SKM-1 treated with dmso at 0.1 percent for 144 hours (cell line): ENCODE data around the gene BNIP5.

Source experiments
- DNase-seq: peaks from one replicate; lab custom pipeline; 2025; ENCODE audit not compliant: unreplicated experiment; lab: John Stamatoyannopoulos, UW

BNIP5 gene

DNA sequence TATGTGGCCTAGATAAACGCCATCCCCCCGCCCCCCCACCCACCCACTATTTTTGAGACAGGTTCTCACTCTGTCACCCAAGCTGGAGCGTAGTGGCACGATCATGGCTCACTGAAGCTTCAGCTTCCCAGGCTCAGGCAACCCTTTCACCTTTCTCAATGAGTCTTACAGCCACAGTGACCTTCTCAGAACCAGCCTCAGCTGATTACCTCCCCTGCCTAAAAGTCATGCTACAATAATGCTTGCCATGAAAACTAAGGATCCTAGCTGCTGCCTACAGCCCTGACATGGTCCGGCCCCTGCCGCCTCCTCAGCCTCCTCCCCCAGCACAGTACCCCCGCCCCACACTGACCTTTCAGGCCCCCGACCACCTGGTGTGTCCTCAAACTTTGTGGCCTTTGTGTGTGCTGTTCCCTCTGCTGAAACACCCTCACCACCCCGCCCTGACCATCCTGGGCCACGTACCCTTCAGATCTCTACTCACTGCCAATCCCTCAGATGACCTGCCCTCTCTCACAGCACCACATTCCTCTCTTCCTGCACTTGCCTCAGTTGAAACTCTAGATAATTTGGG, 35.5 kb downstream of the BNIP5 start:
- no peak for DNase-seq

DNA sequence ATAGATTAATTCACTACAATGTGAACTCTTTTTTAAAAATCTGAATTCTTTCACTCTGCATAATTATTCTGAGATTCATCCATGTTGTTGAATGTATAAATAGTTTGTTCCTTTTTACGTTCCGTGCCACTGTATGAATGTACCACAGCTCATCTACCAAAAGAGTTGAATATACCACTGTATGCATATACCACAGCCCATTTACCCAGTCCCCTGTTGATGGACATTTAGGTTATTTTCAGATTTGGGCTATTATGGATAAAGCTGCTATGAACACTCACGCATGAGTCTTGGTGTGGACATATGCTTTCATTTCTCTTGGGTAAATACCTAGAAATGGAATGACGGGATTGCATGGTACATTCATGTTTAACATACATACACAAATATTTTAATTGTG, 38.7 kb downstream of the BNIP5 start:
- DNase-seq, result no peak

DNA sequence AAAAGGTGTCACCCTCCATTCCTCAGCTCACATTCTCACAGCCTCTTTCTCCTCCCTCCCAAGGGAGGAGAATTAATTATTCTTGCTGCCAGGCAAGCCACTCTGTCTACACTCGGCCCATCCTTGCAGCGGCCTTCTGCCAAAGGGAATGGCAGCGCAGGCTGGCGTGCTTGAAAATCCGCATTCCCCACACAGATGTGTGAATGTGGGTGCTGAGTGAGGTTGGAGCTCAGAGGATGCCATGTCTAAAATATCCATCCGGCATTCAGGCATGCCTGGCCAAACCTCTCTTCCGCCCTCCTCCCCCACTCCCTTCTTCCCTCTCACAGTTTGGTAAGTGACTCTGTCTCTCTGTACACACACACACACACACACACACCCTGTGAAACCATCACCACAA, 39.2 kb downstream of the BNIP5 start:
- no peak for DNase-seq

DNA sequence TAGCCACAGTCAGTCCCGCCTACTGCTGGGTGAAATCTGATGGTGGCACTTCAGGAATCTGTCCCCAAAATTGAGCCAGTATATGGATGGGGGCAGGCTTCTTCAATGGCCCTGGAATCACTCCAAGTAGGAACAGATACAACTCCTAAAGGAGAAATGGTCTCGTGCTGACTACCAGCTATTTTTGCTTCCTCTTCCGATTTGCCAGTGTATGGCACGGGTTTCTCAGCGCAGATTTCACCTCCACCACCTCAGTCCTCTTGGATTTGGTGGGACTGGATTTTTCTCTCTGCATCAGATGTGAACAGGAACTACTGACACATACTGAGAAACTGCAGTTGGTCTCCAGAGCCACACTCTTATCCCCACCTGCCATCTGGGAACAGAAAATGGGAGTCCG, 39.6 kb downstream of the BNIP5 start:
- no peak for DNase-seq

DNA sequence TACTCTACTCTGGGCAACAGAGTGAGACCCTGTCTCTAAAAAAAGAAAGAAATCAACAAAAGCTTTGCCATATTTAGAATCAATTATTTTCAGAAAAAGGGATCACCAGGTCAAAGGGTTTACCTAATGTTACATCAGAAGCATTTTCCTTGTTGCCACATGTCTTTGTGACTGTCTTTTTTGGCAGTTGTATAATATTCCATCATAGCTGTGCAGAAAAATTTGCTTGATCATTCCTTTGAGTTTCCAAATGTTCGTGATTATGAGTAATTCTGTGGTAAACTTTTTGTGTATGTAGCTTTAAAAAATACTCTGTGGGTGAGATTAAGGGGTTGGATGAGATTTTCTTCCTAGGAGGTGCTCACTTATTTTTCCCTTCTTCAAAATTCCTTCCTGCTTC, 40.4 kb downstream of the BNIP5 start:
- DNase-seq, result no peak

DNA sequence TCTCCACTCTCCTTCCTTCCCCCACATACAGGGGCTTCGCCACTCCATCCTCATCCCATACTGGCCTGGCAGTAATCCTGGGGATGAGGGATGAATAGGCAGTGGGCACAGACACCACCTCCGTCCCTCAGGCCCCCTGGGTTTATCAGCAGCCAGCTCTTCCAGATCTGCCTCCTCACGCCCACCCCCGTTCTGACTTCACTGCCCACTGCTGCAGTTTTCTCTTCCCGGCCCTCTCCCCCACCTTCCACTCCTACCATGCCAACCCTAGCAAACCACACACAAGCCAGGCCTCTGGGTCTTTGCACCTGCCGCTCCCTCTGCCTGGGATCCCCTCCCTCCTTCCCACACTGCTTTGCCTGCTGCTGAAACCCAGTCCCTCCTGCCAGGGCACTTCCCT, 44.5 kb downstream of the BNIP5 start:
- DNase-seq, result no peak

DNA sequence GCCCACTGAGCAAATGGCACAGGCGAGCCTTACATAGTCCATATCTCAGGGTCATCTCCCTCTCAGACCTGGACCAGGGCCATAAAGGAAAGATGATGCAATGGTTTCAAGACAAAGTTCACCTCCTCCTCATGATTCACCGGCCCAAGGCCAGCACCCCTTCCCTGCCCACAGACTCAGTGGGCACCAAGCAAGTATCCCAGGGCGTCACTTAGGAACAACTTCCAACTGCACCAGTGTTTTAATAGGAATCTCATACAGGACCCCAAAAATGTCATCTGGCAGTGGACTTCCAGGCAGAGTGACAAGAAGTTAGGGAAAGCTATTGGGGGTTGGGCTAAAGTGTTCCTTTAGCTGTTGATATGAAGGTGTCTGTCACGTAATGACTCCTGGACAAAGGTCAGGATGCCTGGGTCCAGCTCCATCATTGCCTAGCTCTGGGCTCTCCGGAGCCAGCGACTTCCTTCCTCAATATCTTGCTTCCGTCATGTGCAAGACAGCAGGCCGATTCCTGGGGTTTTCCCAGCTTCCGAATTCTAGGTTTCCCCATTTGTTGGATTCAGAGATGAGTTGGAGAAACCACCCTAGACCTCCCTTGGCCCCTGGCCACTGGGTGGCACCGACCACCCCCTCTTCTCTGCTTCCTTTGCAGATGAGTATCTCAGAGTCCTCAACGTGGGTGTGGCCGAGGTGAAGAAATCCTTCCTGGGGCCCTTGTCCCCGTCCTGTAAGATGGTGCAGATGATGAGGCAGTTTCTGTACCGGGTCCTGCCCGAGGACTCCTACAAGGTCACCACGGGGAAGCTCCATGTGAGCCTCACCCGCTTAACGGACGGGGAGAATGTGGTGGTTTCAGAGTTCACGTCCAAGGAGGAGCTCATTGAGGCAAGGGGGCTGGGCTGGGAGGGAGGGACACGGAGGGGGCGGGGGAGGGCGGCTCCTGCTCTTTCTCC, 45.7 kb downstream of the BNIP5 start:
- DNase-seq, result peak; percentile 65

DNA sequence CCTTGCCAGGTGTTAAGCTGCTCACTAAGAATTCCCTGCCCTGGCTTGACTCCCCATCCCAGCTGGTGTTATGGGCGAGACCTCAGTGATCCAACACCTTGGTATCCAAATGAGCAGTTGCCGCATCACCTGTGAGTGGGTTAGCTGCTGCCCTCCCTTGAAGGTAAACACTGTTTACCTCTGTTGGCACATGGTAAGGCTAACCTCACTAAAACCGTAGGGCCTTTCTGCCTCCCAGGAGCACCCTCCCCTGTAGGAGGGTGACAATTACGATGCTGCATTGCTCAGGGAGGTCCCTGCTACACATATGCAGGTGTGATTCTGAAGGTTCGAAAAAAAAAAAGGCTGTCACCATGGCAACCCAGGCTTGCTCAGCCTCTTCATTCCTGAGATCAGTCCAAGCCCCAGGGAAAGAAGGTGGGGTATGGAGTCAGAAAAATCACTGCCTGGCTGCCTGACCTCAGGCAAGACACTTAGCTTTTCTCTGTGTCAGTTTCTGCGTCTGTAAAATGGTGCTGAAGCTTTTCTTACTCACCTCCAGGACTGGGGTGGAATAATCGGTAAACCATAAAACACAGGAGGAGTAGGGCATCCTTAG, 47.3 kb downstream of the BNIP5 start:
- no peak for DNase-seq

DNA sequence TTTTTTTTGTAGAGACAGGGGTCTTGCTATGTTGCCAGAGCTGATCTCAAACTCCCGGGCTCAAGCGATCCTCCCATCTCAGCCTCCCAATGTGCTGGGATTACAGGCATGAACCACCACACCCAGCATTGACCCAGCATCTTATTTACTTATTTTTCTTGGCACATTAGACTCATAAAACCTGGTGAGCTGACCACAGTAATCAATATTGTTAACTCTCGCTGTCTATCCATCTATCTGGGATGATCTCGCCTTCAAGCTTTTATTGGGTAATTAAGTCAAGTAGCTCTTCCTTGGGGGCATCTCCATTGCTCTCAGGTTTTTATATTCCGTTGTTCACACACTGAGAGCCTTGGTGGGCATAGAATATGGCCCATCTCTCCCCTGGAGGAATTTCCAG, 49.8 kb downstream of the BNIP5 start:
- no peak for DNase-seq

DNA sequence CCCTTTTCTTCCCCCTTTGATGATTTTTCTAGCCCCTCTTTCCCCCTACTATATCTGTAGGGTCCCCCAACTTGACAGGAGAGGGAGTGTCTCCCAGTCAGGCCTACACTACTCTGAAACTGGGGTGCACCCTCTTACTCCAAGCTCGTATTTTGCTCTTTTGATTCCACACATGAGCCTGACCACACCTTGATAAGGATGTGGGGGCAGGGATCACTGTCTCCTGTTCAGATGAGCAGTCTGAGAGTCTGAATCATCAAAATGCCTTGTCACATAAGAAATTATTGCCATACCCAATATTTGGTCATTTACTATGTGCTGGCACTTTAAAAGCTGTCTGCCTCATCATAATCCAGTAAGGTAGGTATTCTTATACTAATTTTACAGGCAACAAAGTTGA, 50.9 kb downstream of the BNIP5 start:
- no peak for DNase-seq

DNA sequence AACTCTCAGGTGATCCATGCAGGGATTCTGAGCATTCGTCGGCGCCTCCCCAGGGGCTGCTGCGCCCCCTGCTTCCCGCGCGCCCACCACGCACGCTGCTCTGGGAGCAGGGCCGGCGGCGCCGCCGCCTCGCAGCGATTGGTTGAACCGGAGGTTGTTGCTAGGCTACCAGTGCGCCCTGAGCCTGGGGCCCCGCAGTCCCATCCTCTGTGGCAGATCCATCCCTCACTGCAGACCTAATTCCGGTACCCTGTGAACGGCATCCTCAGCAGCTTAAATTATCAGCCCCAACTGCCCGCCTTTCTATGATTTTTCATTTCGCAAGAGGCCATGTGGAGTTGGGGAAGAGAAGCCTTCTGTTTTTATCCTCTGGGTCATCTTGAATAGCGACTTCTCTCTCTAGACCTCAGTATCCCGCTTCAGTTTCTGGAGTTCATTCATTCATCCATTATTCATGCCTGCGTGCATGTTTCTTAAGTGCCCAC, 51.5 kb downstream of the BNIP5 start:
- DNase-seq, result peak; percentile 29

DNA sequence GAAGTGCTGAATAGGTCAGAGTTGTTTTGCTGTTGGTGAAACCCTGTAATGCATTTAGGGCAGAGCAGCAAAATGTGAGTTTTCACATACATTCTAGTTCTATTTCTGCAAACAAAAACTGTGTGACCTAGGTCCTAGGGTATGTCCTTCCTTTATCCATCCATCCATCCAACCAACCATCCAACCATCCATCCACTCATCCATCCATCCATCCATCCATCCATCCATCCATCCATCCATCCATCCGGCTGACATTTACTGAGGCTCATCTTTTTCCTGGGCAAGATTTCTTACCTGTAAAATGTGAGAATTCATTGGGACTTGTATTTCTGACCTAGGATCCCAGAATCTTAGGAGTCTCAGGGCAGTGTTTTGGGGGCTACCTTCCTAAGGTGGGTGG, 52.3 kb downstream of the BNIP5 start:
- DNase-seq, result no peak

DNA sequence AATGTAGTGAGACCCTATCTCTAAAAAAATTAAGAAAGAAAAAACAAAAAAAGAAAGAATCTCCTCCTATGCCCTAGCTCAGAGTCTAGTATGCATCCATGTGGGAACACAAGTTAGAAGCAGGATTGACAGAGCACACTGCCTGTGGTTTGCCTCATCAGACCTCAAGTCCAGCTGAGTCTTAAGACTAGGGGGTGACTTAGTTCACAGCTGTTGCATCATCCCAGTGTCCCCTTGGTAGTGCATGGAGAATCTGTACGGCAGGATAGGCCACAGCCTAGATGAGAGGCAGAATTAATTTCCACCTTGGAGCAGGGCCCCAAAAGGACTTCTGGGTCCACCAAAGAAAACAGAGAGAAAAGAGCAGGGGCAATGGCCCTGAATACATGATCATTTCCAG, 53.1 kb downstream of the BNIP5 start:
- DNase-seq, result peak; percentile 14

DNA sequence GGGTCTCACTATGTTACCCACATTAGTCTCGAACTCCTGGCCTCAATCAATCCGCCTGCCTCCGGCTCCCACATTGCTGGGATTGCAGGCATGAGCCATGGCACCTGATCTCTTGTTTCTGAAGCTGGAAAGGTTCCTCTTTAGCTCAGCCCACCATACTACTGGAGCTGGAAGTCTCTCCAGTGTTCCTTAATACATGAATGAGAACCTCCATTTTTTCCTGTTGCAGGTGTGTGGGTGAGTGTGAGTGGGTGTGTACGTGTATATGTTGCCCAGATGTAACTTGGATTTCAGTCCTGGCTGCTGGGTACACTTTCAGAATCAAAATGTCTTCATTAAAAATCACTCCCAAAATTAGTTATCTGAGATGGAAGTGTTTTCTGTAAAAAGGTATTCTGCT, 55.7 kb downstream of the BNIP5 start:
- no peak for DNase-seq

DNA sequence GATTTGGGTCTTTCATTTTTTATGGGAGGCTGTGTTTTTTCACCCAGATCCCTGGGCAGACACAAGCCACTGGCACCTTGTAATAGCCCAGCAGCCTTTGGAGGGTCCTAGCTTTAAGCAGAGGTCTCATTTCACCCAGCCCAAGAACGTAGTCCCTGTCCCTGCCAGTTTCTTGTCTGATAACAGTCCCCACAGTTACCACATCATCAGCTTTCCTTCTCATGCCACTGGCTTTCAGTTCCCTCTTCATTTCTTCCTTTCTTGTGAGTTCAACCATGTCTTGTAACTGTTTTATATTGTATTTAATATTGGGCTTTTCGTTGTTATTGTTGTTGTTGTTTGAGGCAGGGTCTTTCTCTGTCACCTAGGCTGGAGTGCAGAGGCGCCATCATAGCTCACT, 56.2 kb downstream of the BNIP5 start:
- peak; percentile 35 for DNase-seq

DNA sequence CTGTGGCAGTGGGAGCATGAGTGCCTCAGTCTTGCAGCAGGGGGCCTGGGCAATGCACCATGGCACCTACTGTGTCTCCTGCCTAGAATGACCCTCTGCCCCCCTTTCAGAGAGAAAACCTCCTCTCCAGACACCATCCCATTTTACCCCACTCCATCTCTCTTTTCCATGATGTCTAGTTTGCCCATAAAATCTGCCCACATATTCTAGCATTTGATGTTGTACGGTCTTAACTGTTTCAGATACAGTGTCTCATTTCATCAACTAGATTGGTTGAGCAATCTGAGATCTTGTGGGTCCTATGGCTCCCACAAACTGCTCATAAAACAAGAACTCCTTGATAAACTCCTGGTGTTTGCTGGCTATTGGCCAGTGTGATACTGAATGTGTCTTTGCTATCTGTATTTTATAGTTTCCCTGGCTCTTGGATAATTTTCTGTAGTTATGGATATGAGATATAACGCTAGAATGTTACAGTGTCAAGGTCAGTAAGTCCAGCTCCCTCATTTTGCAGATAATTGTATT, 58.7 kb downstream of the BNIP5 start:
- DNase-seq, result no peak

DNA sequence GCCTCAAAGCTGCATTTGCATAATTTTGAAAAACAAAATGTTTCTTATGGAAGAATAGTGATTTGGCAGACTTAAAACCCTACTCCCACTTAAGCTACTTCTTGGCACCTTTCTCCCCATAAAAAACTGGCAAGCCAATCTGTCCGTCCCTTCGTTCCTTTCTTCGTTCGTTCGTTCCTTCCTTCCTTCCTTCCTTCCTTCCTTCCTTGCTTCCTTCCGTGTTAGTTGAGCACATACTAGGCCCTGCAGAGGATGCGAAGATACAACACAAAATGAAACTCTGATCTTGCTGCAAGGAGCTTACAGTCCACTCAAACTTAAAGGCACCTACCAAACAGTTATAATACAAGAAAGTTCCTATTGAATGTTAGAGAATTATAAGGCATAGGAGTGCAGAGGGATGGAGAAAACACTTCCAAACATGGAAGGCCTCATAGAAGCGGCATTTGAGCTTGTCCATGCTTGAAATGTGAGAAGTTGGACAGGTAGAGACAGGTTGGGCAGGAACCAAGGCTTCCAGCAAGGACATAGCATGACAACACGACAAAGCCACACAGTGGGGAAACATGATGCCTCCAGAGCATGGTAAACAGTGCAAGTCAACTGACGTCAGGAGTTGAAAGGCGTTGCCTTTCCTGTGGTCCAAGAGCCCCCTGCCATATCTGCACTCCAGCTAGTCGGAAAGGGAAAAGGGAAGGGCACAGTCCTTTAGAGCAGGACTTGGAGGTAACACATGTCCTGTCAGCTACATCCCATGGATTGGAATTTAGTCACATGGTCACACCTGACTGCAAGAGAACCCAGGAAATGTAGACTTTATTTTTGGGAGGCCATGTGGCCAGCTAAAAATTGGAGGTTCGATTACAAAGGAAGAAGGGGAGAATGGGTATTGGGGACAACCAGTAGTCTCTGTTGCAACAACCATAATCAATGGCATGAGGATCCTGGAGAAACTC, 59.8 kb downstream of the BNIP5 start:
- no peak for DNase-seq

DNA sequence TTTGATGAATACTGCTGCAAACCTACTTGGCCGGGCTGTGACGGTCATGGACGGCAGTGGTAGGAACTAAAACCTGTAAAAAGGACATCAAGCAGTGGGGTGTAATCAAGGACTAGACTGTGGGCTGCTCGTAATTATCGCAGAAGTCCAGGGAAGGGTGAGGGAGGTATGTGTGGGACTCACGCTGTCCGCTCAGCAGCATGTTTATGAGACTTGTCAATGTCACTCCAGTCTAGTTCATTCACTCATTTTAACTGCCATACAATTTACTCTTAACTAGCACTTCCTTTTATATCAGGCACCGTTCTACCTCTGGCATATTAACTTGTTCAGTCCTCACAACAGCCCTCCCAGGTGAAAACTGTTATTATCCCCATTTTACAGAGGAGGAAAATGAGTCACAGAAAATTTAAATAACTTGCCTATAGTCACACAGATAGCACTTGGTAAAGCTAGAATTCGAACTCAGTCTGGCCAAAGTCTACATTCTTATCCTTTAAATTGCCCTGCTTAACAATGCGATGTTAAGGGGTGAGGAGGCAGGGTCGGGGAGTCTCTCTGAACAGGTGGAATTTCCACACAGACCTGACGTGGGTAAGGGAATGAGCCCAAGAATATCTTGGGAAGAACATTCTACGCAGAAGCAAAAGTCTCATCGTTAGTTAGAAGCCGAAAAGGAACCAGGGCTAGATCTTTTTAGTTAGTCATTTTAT, 62.7 kb downstream of the BNIP5 start:
- no peak for DNase-seq

DNA sequence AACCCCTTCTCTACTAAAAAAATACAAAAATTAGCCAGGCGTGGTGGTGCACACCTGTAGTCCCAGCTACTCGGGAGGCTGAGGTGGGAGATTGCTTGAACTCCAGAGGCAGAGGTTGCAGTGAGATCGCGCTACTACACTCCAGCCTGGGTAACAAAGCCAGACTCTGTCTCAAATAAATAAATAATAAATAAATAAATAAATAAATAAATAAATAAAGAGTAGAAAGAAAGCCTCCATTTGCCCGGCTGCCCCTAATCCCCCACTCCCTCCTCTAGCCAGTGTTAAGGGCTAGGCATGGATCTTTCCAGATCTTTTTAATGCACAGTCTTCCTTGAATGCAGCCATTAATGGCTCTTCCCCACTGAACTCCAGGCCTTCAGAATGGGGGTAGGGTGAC, 63.6 kb downstream of the BNIP5 start:
- DNase-seq, result no peak

DNA sequence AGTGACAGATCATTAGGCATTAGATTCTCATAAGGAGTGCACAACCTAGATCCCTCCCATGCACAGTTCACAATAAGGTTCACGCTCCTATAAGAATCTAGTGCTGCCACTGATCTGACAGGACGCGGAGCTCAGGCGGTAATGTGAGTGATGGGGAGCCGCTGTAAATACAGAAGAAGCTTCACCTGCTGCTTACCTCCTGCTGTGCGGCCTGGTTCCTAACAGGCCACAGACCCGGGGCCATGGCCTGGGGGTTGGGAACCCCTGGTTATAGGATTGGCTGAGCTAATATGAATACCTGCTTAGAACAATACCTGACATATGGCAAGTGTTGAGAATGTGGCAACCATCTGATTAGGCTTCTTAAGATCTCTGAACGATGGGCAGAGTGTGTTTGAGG, 64.5 kb downstream of the BNIP5 start:
- DNase-seq, result no peak
